HPDE6-E6E7 (cell line): ENCODE results near the gene MASTL.

Experiments used
- DNase-seq: peaks from one replicate; pipeline ENCODE4 v3.0.0; 2011; ENCODE audit warnings: missing footprints; ENCODE audit errors: extremely low spot score

Gene MASTL

DNA sequence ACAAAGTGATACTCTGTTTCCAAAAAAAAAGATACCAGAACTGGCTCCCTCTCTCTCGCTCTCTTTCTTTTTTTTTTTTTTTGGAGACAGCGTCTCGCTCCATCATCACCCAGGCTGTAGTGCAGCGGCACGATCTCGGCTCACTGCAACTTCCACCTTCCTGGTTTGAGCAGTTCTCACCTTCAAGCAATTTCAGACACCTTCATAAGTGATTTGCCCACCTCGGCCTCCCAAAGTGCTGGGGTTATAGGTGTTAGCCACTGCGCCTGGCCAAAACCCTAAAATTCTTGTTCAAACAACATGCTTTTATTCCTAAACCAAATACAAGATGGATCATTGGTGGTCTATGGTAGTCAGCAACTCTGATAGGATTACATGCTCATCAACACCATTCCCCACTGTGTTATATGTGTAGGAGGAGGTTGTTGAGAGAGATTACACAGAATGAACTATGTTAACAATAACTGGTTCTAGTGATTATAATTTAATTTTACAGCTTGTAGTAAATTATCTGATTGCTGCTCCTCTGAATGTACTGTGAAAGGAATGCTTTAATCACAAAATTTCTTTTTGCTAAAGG is 69.9 kb downstream of the MASTL start:
- no peak for DNase-seq

DNA sequence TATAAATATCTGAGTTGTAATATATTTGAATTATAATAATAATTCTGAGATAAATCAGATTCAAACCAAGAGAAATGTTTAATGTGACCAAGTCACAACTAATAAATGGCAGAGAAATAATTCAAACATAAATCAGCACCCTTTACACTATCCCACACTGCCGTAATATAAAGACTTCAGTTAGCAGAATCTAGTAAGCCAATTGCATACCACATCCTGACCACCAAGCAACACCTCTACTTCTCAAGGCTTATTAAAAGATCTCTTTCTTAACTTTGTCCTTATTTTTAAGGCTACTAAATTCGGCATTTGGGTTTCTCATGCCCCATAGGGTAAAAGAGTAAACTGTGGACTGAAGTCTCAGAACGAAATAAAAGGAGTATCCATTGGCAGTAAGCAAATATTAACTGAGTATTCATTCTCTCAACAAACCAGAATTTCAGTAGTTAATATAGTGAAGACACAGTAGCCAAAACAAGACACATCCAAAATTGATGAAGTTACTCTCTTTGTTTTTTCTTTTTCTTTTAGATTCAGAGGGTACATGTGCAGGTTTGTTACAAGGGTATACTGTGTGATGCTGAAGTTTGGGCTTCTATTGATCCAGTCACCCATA is 70.6 kb downstream of the MASTL start:
- DNase-seq, result no peak

DNA sequence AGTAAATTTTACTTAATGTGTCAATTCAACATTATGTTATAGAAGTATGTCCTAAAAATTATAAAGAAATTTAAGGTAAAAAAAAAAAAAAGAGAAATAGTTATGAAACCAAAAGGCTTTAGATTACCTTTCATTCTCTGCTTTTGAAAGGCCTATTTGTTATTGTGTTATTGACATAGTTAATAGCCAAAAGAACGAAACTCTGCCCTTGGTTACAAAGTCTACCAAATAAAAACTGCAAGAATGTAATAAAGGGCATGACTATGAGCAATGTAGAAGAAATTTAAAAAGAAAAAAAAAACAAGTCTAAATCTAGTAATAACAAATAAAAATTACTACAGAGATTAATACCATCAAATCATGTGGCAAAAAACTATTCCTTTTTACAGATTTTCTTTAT is 74.9 kb downstream of the MASTL start:
- no peak for DNase-seq

DNA sequence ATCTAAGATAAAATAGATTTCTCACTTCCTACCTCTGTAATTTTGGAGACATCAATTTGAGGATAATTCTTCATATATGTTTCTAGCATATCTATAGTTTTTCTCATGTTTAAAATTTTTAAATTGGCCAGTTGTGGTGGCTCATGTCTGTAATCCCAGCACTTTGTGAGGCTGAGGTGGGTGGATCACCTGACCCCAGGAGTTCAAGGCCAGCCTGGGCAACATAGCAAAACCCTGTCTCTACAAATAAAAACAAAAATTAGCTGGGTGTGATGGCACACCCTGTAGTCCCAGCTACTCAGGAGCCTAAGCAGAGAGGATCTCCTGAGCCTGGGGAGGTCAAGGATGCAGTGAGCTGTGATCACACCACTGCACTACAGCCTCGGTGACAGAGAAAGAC is 80.6 kb downstream of the MASTL start:
- DNase-seq, result no peak
